CD4-positive, alpha-beta T cell (primary cell): Measurements from ENCODE around the gene LIPA. TPM values are rescaled to one million over a fixed set of nuclear protein-coding genes. Genes with fewer than 3 reads are reported as not detected.

Source experiments
- ATAC-seq: fragments of 200-7000 bp; cut with Tn5 transposase; one replicate; pipeline ENCODE4 v1.10.0; 2022; ENCODE audit warnings: mild to moderate bottlenecking; ENCODE audit not compliant: poor library complexity
- CTCF ChIA-PET: fragments of 350-600 bp; sonication (Branson Sonifier 250); formaldehyde crosslinking; loops from one replicate; lab custom pipeline; 2021; ENCODE audit warnings: antibody characterized with exemption, inconsistent platforms; lab: Charles Lee
- POLR2A ChIA-PET: fragments of 350-600 bp; sonication (Branson Sonifier 250); formaldehyde crosslinking; loops from one replicate; lab custom pipeline; 2021; ENCODE audit warnings: antibody characterized with exemption, inconsistent platforms; lab: Charles Lee
- DNase-seq, 14 experiments: peaks; one replicate each; pipeline ENCODE4 v3.0.0-alpha.2; 2013 to 2020; ENCODE audit warnings: mixed read lengths in 2 of 14
- H3K27ac ChIP-seq, 2 donors: one replicate each; pipeline versions ENCODE4 v1.5.1 to v1.7.0; 2013; ENCODE audit warnings: low read length in 2 of 2, low read depth in 1 of 2, mild to moderate bottlenecking in 1 of 2
- H3K27me3 ChIP-seq, 2 experiments: 1 replicate in 1 of 2; 2 replicates in 1 of 2; pipeline versions ENCODE4 v1.6.1 to v1.7.0; 2013; ENCODE audit warnings: low read length in 2 of 2, control low read depth in 1 of 2, mild to moderate bottlenecking in 1 of 2, moderate library complexity in 1 of 2; ENCODE audit not compliant: insufficient read depth in 2 of 2, control insufficient read depth in 1 of 2
- H3K36me3 ChIP-seq: one replicate; pipeline ENCODE4 v1.6.1; 2013; ENCODE audit warnings: low read length, control low read depth; ENCODE audit not compliant: insufficient read depth
- H3K4me1 ChIP-seq: one replicate; pipeline ENCODE4 v1.6.1; 2013; ENCODE audit warnings: low read length, control low read depth; ENCODE audit not compliant: insufficient read depth
- H3K4me3 ChIP-seq: one replicate; pipeline ENCODE4 v1.5.1; 2013; ENCODE audit warnings: mild to moderate bottlenecking, low read length, moderate library complexity
- H3K9me3 ChIP-seq, 2 experiments: 1 replicate in 1 of 2; 2 replicates in 1 of 2; pipeline versions ENCODE4 v1.6.1 to v1.7.0; 2013; ENCODE audit warnings: low read length in 2 of 2, mild to moderate bottlenecking in 2 of 2, control low read depth in 1 of 2, moderate library complexity in 1 of 2; ENCODE audit not compliant: control insufficient read depth in 1 of 2, insufficient read depth in 1 of 2
- H3K27ac Mint-ChIP-seq: one replicate; pipeline ENCODE4 v1.8.0; 2020; ENCODE audit warnings: mixed read lengths
- H3K27me3 Mint-ChIP-seq: one replicate; pipeline ENCODE4 v1.8.0; 2021; ENCODE audit warnings: mixed read lengths
- H3K36me3 Mint-ChIP-seq: one replicate; pipeline ENCODE4 v1.8.0; 2021; ENCODE audit warnings: low read depth, mixed read lengths
- H3K4me1 Mint-ChIP-seq: one replicate; pipeline ENCODE4 v1.8.0; 2021; ENCODE audit warnings: low read depth, mixed read lengths
- H3K4me3 Mint-ChIP-seq: one replicate; pipeline ENCODE4 v1.8.0; 2020; ENCODE audit warnings: mild to moderate bottlenecking, mixed read lengths
- H3K9me3 Mint-ChIP-seq: one replicate; pipeline ENCODE4 v1.8.0; 2020; ENCODE audit warnings: mixed read lengths
- intact Hi-C, 2 experiments: fragments of 100-400 bp; cut with DNase I in 1 of 2; cut with micrococcal nuclease in 1 of 2; formaldehyde crosslinking; loops; one replicate each; pipeline versions ENCODE4 v1.15.1 to v1.9.0; 2023 to 2025; cut with DNase I, micrococcal nuclease
- total RNA-seq, 174 experiments: library from RNA in 2 of 174; stranded (reverse) in 2 of 174; gene quantifications; one replicate each; pipeline ENCODE4 v1.2.3 and lab custom pipeline; 2021 to 2026
- TF ChIP-seq, protein P1 (sequence below): fragments of 200-600 bp; IDR thresholded peaks from one replicate; pipeline ENCODE4 v1.8.0; 2022; ENCODE audit warnings: antibody characterized with exemption, mild to moderate bottlenecking

The LIPA gene
- total RNA-seq, 2 experiments from 2014 or later = 15.6 to 16.4 TPM

DNA sequence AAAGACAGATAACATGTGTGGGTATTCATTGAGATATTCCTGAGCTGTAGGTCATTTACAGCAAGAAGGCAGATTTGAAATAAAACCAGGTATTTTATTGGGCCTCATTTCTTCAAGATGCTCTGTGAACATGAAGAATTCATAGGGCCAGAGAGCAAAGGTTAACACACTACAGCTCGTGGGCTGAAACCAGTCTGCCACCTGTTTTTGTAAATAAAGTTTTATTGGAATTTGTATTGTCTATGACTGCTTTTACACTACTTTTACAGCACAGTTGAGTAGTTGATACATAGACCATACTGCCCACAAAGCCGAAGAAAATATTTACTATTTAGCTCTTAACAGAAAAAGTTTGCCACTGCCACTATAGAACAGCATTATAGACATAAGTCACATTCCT is 22.1 kb upstream of the LIPA start:
- H3K4me3 ChIP-seq = no peak overlapping the region
- no peak for DNase-seq
- no peaks in the 10 kb centered on the region for H3K36me3 ChIP-seq
- Mint-ChIP-seq H3K4me1 (no peaks in the 10 kb centered on the region), H3K9me3 (no peaks in the 10 kb centered on the region), H3K4me3 (no peak overlapping the region), H3K27ac (no peak overlapping the region), H3K27me3 (peaks cover 4% of the 10 kb centered on the region), H3K36me3 (no peaks in the 10 kb centered on the region)
- no peaks in the 10 kb centered on the region for H3K4me1 ChIP-seq
- intact Hi-C loops = no loop called here
- no peaks in the 10 kb centered on the region for H3K27me3 ChIP-seq
- TF ChIP-seq, protein P1, sequence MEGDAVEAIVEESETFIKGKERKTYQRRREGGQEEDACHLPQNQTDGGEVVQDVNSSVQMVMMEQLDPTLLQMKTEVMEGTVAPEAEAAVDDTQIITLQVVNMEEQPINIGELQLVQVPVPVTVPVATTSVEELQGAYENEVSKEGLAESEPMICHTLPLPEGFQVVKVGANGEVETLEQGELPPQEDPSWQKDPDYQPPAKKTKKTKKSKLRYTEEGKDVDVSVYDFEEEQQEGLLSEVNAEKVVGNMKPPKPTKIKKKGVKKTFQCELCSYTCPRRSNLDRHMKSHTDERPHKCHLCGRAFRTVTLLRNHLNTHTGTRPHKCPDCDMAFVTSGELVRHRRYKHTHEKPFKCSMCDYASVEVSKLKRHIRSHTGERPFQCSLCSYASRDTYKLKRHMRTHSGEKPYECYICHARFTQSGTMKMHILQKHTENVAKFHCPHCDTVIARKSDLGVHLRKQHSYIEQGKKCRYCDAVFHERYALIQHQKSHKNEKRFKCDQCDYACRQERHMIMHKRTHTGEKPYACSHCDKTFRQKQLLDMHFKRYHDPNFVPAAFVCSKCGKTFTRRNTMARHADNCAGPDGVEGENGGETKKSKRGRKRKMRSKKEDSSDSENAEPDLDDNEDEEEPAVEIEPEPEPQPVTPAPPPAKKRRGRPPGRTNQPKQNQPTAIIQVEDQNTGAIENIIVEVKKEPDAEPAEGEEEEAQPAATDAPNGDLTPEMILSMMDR = no peak
- H3K9me3 ChIP-seq = no peaks in the 10 kb centered on the region
- no peak for ATAC-seq
- CTCF ChIA-PET = interaction anchor here (1.0 kb wide), 1 partner anchor 10 kb away, joined by 3 read pairs; no protein-coding TSS in a partner anchor
- POLR2A ChIA-PET = interaction anchor here (0.9 kb wide), 1 partner anchor 28 kb away, joined by 3 read pairs; the partner anchor contains the start of gene IFIT2
- no peak overlapping the region for H3K27ac ChIP-seq

DNA sequence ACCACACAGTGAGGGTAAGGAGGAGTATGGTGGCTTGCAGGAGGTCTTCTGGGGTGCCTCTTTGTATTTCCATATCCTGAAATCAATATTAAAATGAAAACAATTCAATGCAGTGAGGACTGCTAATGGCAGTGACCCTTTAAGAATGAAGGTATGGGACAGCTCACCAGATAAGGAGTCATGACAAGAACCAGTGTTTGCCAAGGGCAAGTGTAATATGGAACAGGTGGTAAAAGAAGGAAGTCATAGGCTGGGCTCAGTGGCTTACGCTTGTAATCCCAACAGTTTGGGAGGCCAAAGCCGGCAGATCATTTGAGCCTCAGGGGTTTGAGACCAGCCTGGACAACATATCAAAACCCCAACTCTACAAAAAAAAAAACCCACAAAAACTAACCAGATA is 20.0 kb upstream of the LIPA start:
- no peak overlapping the region for H3K27ac Mint-ChIP-seq

DNA sequence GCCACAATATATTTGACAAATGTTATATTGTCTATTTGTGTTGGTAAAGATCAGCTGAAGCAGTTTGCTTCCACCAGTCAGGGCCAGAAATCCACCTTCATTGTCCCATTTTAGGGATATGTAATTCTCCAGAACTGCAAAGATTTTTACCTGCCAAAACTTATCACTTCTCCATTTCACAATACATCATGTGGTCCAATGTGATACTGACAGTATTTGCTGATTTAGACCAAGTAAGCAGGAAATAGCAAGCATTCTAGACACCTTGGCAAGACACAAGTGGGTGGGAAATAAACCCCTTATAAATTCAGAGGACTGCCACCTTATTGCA is 18.5 kb upstream of the LIPA start:
- TF ChIP-seq, protein P1 = no peak
- H3K4me1 ChIP-seq = no peaks in the 10 kb centered on the region
- H3K27me3 Mint-ChIP-seq = peaks cover 4% of the 10 kb centered on the region
- H3K36me3 Mint-ChIP-seq = no peaks in the 10 kb centered on the region
- no peak overlapping the region for H3K27ac Mint-ChIP-seq
- H3K27me3 ChIP-seq = no peaks in the 10 kb centered on the region
- H3K9me3 ChIP-seq = no peaks in the 10 kb centered on the region
- intact Hi-C loops = no loop called here
- ChIA-PET POLR2A (no interaction called here), CTCF (no interaction called here)
- H3K36me3 ChIP-seq = no peaks in the 10 kb centered on the region
- H3K9me3 Mint-ChIP-seq = no peaks in the 10 kb centered on the region
- H3K27ac ChIP-seq = no peak overlapping the region
- no peak for ATAC-seq
- no peak overlapping the region for H3K4me3 ChIP-seq
- H3K4me1 Mint-ChIP-seq = no peaks in the 10 kb centered on the region
- no peak for DNase-seq
- H3K4me3 Mint-ChIP-seq = no peak overlapping the region

More for the DNA sequence above, 20.0 kb upstream of the LIPA start:
- Histone ChIP-seq H3K27me3 (no peaks in the 10 kb centered on the region), H3K4me3 (no peak overlapping the region), H3K27ac (no peak overlapping the region), H3K36me3 (no peaks in the 10 kb centered on the region), H3K9me3 (no peaks in the 10 kb centered on the region), H3K4me1 (no peaks in the 10 kb centered on the region)
- H3K4me3 Mint-ChIP-seq = no peak overlapping the region
- no peaks in the 10 kb centered on the region for H3K4me1 Mint-ChIP-seq
- H3K36me3 Mint-ChIP-seq = no peaks in the 10 kb centered on the region
- TF ChIP-seq, protein P1 = no peak
- intact Hi-C loops = no loop called here
- H3K9me3 Mint-ChIP-seq = no peaks in the 10 kb centered on the region
- ATAC-seq (no peak), DNase-seq (no peak)
- CTCF ChIA-PET = interaction anchor here (1.3 kb wide), 1 partner anchor 9 kb away, joined by 3 read pairs; no protein-coding TSS in a partner anchor
- POLR2A ChIA-PET = no interaction called here
- peaks cover 4% of the 10 kb centered on the region for H3K27me3 Mint-ChIP-seq
